Measurements from ENCODE around the gene IGFBP2.
A peak's percentile ranks its signal among the peaks of the same experiment; 100 is the strongest.

The IGFBP2 gene

DNA sequence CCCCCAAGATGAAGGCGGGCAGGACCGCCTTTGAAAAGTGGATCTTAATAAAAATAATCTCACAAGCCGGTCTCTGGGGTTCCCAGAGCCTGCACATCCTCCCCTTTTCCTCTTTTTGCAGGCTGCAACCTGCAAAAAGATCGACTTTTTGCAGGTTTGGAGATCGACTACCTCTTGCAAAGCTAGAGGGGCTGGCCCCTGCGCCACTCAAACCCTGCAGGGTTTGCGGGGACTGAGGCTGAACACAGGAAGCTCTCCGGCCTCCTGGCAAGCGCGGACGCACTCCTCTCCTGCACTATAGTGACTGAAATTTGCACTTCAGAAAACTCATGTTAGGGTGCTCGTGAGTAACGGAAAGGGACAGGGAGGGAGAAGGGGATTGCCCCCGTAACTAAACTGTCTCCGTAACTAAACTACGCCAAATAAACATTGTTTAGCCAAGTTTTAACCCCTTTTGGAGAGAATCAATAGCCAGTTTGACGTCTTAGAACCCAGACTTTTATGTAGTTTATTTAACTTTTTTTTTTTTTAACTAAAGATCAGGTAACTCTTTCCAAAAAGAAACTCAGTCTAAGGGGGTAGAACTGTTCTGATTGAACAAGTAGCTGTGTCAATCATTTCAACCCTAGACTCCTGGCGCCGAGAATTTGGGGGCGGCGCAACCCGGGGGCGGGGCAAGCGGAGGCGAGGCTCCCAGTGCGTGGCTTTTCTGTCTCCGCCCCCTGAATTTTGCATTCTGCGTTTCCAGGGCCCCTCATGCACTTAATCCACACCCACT lies 59.6 kb downstream of the IGFBP2 start:
- Histone ChIP-seq H3K9me3 (ENCODE audit: low read length) (no peaks in the 10 kb centered on the region), H3K27me3 (ENCODE audit: insufficient read depth, low read length) (no peaks in the 10 kb centered on the region), H3K36me3 (ENCODE audit: insufficient read depth, low read length) (peaks cover 3% of the 10 kb centered on the region), H3K4me1 (ENCODE audit: insufficient read depth, low read length) (peaks cover 63% of the 10 kb centered on the region), H3K4me3 (ENCODE audit: low read length) (peak overlapping the region; percentile 53), H2AFZ (ENCODE audit: low read depth, low read length) (peak overlapping the region; percentile 24)

DNA sequence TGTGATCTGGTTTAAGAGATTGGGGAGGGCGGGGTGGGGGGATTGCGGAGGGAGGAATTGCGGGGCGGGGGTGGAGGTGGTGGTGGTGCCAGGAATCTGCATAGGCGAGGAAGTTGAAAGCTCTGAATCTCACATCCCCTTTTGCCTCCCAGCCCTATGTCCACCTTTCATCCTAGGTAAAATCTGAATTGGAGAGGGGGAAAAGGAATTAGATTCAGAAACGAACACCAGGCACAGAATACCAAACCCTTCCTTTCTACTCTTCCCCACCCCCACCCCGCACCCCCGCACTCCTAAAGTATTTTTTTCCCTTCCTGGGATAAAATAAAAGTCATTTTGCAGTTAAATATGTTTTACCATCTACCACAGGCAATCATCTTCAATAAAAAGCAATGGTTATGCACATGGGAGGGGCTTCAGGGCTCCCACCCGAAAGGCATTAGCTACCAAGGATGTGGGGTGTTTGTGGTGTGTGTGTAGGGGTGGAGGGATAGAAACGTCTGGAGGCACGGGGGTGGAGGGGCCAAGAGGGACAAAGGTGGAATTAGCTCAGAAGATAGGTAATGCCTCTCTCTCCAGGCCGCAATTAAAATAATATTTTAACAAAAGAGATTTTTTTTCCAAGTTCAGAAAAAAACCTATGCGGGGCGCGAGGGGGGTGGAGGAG lies 60.3 kb downstream of the IGFBP2 start:
- Histone ChIP-seq H3K36me3 (ENCODE audit: insufficient read depth, low read length) (peaks cover 2% of the 10 kb centered on the region), H3K4me1 (ENCODE audit: insufficient read depth, low read length) (peaks cover 70% of the 10 kb centered on the region), H3K4me3 (ENCODE audit: low read length) (peak overlapping the region; percentile 53), H3K27me3 (ENCODE audit: insufficient read depth, low read length) (no peaks in the 10 kb centered on the region), H2AFZ (ENCODE audit: low read depth, low read length) (peak overlapping the region; percentile 81), H3K9me3 (ENCODE audit: low read length) (no peaks in the 10 kb centered on the region)

DNA sequence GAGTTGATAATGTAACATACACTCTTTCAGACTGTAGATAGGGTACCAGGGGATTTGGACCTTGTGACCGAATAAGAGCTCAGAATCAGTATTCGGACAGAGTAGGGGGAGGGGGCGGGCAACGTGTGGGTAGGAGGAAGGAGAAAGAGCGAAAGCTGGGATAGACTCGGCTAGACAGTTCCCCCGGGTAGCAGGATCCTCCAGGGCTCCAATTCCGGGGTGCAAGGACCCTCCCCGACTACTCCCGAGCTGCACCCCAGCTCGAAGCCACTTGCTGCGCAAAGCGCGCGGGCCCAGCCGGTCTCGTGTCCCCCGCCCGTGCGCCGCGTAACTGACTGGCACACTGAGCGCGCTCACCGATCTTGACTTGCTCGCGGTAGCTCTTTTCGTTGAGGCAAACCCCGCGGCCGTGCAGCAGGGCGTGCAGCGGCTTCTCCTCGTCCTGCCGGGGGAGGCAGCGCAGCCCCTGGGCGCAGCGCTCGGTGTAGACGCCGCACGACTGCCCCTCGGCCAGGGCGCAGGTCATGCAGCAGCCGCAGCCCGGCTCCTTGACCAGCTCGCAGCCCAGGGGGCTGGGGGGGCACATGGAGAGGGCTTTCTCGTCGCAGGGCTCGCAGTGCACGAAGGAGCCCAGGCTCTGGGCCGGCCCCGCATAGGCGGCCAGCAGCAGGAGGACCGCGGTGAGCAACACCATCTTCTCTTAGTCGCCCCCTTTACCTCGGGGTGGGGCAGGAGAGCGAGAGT lies 61.0 kb downstream of the IGFBP2 start:
- no peaks in the 10 kb centered on the region for H3K27me3 ChIP-seq (ENCODE audit: insufficient read depth, low read length)
- H3K4me1 ChIP-seq (ENCODE audit: insufficient read depth, low read length): peaks cover 75% of the 10 kb centered on the region
- peak overlapping the region; percentile 53 for H3K4me3 ChIP-seq (ENCODE audit: low read length)

DNA sequence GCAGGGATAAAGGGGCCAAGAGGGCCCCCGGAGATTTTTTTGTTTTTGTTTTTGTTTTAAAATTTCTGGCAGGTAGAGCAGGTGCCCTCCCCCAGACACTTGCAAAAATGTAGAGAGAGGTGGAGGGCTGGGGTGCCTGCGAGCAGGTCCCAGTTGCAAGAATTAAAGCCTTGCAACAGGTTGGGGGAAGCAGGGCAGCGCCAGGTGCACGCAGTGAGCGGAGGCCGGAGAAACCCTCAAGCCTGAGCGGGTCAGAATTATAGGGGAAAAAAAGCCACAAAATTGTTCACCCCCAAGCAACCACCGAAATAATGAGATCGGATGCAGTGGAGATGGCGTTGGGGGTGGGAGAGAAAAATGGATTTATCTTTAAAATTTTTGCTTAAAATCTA lies 61.6 kb downstream of the IGFBP2 start:
- peak overlapping the region; percentile 81 for H2AFZ ChIP-seq (ENCODE audit: low read depth, low read length)
- H3K9me3 ChIP-seq (ENCODE audit: low read length): no peaks in the 10 kb centered on the region
- H3K27me3 ChIP-seq (ENCODE audit: insufficient read depth, low read length): no peaks in the 10 kb centered on the region
- H3K4me1 ChIP-seq (ENCODE audit: insufficient read depth, low read length): peaks cover 75% of the 10 kb centered on the region
- peak overlapping the region; percentile 53 for H3K4me3 ChIP-seq (ENCODE audit: low read length)
- no peaks in the 10 kb centered on the region for H3K36me3 ChIP-seq (ENCODE audit: insufficient read depth, low read length)

More for the DNA sequence above, 61.0 kb downstream of the IGFBP2 start:
- no peaks in the 10 kb centered on the region for H3K9me3 ChIP-seq (ENCODE audit: low read length)
- peak overlapping the region; percentile 81 for H2AFZ ChIP-seq (ENCODE audit: low read depth, low read length)
- H3K36me3 ChIP-seq (ENCODE audit: insufficient read depth, low read length): no peaks in the 10 kb centered on the region

DNA sequence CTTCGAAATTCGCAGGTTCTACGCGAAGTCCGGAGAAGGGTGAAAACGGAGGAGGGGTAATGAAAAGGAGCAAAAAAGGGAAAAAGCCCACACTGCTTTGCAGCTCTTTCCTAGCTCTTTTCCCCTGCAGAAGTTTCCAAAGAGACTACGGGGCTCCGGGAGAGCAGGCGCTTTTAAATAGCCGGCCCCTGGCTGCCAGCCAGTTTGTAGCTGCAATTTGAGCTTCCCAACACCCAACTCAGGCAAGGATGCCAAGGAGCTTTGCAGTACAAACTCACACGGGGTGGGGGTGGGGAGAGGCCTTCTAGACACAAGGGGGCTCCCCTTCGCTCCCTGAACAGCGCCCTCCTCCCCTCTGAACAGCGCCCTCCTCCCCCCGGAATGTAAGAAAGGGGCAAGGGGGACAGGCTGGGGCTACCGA lies 62.2 kb downstream of the IGFBP2 start, which contains the start of gene IGFBP5:
Gene IGFBP5 (minus strand): TSS at position 149 of the 421 bp plus-strand sequence. CDS start 774 bp downstream, outside the sequence.
- H3K9me3 ChIP-seq (ENCODE audit: low read length): no peaks in the 10 kb centered on the region
- H2AFZ ChIP-seq (ENCODE audit: low read depth, low read length): peak within 1 kb of the TSS; percentile 81
- peak within 1 kb of the TSS; percentile 53 for H3K4me3 ChIP-seq (ENCODE audit: low read length)

DNA sequence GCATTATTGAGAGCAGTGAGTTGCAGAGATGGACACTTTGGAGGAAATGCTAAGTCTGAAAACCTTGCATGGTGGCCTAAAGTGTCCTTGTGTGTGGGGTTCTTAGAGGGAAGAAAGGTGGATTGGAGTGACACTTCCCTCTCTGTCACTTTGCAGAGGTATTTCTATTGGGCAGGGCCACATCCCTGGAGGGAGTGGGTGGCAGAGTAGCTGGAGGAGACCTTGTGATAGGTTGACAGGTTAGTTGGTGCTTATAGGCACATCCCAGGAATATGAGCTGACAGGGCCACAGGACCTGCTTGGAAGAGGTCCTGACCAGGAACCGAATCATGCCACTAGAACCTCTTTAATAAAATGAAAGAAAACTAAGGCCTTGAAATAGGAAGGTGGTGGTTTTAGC lies 63.1 kb downstream of the IGFBP2 start:
- Histone ChIP-seq H3K4me3 (ENCODE audit: low read length) (no peak overlapping the region), H3K4me1 (ENCODE audit: insufficient read depth, low read length) (peaks cover 63% of the 10 kb centered on the region), H3K27me3 (ENCODE audit: insufficient read depth, low read length) (no peaks in the 10 kb centered on the region), H3K9me3 (ENCODE audit: low read length) (no peaks in the 10 kb centered on the region), H3K36me3 (ENCODE audit: insufficient read depth, low read length) (no peaks in the 10 kb centered on the region), H2AFZ (ENCODE audit: low read depth, low read length) (no peak overlapping the region)

More for the DNA sequence above, 62.2 kb downstream of the IGFBP2 start, which contains the start of gene IGFBP5:
- Histone ChIP-seq H3K36me3 (ENCODE audit: insufficient read depth, low read length) (no peaks in the 10 kb centered on the region), H3K27me3 (ENCODE audit: insufficient read depth, low read length) (no peaks in the 10 kb centered on the region), H3K4me1 (ENCODE audit: insufficient read depth, low read length) (peaks cover 70% of the 10 kb centered on the region)

DNA sequence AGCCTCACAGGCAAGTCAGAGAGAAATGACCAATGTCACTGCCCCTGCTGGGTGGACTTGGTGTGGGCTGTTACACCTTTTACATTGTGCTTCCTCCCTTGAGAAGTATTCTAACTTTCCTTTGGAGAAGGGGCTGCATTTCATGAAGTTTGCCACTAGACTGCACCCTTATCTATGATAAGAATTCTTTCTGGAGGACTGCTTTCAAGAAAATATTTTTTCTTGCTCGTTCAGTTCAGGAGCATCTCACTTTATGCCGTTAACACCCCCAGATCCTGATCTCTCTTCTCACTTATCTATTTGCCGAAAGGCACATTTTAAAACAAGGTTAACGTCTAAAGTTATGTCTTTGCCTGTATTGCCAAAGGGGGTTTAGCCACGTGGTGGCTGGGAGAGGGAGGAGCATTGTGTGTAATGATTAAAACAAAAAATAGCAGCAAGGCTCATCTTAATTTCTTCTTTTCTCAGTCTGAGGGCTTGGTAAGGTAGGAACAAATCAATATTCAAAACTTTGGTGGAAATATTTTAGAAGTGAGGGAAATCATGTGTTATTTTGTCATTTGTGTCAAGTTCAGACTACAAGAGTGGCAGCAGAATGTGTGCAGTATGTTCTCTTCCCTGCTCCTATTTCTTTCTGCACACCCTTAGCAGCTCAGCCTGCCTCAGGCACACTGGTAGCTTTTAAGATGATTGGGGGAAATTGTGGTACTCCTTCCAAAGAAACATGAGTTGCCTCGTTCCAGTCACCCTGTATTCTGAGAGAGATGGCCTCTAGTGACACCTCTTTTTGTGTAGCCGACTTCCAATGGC lies 63.7 kb downstream of the IGFBP2 start:
- H3K4me1 ChIP-seq (ENCODE audit: insufficient read depth, low read length): peaks cover 58% of the 10 kb centered on the region
- no peaks in the 10 kb centered on the region for H3K36me3 ChIP-seq (ENCODE audit: insufficient read depth, low read length)
- no peak overlapping the region for H3K4me3 ChIP-seq (ENCODE audit: low read length)
- no peaks in the 10 kb centered on the region for H3K9me3 ChIP-seq (ENCODE audit: low read length)
- H2AFZ ChIP-seq (ENCODE audit: low read depth, low read length): no peak overlapping the region
- H3K27me3 ChIP-seq (ENCODE audit: insufficient read depth, low read length): no peaks in the 10 kb centered on the region

DNA sequence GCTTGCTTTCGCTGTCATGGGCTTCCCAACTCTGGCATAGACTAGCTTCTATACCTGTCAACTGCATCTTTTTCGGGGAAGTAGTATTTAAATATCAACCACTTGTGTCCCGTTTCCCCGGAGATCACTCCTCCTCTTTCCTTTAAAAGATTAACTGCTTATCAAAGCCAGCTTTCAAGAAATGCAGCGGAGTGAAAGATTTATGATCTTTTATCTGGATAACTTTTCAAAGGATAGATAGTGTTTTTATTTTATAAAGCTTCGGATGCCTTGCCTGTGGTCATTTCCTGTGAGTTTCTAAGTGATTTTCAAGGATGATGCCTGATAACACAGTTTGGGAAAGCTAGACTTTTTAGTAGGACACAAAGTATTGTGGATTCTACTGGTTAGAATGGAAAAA lies 65.1 kb downstream of the IGFBP2 start:
- H3K36me3 ChIP-seq (ENCODE audit: insufficient read depth, low read length): no peaks in the 10 kb centered on the region
- no peaks in the 10 kb centered on the region for H3K9me3 ChIP-seq (ENCODE audit: low read length)
- peaks cover 50% of the 10 kb centered on the region for H3K4me1 ChIP-seq (ENCODE audit: insufficient read depth, low read length)
- no peak overlapping the region for H2AFZ ChIP-seq (ENCODE audit: low read depth, low read length)
- no peaks in the 10 kb centered on the region for H3K27me3 ChIP-seq (ENCODE audit: insufficient read depth, low read length)
- no peak overlapping the region for H3K4me3 ChIP-seq (ENCODE audit: low read length)

DNA sequence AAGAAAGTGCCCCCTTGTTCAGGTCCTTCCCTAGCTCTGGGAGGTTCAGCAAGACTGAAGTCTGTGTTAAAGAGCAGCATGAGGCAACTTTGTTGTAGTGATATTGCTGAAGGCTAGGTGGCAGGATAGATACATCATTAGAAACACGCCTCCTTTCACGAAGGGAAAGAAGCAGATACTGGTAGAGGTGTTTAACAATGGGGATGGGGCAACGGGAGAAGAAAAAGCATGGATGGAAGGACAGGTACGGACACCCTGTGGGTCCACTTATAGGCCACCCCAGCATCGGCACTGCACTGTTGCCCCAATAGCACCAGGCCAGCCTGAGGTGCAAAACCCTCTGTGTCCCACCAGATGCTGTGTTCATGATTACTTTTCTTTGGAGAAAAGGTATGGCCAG lies 65.7 kb downstream of the IGFBP2 start:
- Histone ChIP-seq H3K4me3 (ENCODE audit: low read length) (no peak overlapping the region), H3K4me1 (ENCODE audit: insufficient read depth, low read length) (peaks cover 44% of the 10 kb centered on the region), H3K27me3 (ENCODE audit: insufficient read depth, low read length) (no peaks in the 10 kb centered on the region), H3K36me3 (ENCODE audit: insufficient read depth, low read length) (no peaks in the 10 kb centered on the region), H3K9me3 (ENCODE audit: low read length) (no peaks in the 10 kb centered on the region), H2AFZ (ENCODE audit: low read depth, low read length) (no peak overlapping the region)

DNA sequence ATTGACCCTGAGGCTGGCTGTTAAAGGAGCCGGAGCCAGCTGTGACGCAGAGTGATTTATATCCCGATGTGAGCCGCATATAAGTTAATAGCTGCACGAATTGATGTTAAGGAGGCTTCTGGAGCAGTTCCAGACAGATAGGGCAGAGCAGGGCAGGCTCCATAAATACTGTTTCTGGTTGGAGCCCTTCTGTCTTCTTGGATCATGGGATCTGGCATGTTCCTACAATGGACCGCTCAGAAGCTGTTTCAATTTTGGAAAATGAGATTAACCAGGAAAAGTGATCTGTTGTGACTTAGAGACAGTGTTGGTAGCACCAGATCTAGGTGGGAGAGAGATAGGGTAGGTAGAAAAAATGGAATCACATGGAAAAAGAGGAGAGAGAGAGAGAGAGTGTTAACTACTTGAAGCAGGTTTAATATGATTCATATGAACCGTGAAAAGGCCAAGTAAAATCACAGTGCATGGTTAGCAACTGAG lies 66.9 kb downstream of the IGFBP2 start:
- Histone ChIP-seq H3K9me3 (ENCODE audit: low read length) (no peaks in the 10 kb centered on the region), H2AFZ (ENCODE audit: low read depth, low read length) (no peak overlapping the region), H3K4me3 (ENCODE audit: low read length) (no peak overlapping the region), H3K4me1 (ENCODE audit: insufficient read depth, low read length) (peaks cover 38% of the 10 kb centered on the region), H3K27me3 (ENCODE audit: insufficient read depth, low read length) (no peaks in the 10 kb centered on the region), H3K36me3 (ENCODE audit: insufficient read depth, low read length) (no peaks in the 10 kb centered on the region)

DNA sequence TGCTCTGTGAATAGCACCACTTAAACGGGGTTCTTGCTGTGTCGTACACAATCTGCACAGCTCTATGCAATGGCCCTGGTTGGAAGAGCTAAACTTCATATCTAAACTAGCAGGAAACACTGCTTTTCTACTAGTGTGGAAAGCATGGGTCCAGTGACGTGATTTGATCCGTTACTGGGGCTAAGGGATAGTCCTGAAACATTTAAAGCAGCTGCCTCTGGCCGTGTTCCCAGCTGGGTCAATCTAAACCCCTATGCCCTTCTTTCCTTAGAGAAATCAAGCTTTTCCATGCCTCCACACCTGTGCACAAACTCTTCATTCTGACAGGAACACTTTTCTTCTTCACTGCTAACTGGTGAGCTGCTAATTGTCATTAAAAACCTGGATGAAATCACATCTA lies 67.6 kb downstream of the IGFBP2 start:
- H2AFZ ChIP-seq (ENCODE audit: low read depth, low read length): no peak overlapping the region
- H3K36me3 ChIP-seq (ENCODE audit: insufficient read depth, low read length): no peaks in the 10 kb centered on the region
- H3K27me3 ChIP-seq (ENCODE audit: insufficient read depth, low read length): no peaks in the 10 kb centered on the region
- H3K4me3 ChIP-seq (ENCODE audit: low read length): no peak overlapping the region
- peaks cover 31% of the 10 kb centered on the region for H3K4me1 ChIP-seq (ENCODE audit: insufficient read depth, low read length)
- no peaks in the 10 kb centered on the region for H3K9me3 ChIP-seq (ENCODE audit: low read length)

DNA sequence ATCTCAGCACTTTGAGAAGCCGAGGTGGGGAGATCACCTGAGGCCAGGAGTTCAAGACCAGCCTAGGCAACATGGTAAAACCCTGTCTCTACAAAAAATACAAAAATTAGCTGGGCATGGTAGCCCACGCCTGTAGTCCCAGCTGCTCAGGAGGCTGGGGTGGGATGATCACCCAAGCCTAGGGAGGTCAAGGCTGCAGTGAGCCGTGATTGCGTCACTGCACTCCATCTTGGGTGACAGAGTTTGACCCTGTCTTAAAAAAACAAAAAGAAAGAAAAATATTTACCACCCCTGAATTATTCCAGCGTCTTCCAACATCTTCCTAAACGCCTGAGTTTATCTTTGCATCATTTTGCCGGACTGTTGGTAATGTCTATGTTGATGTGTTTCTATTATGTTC lies 68.3 kb downstream of the IGFBP2 start:
- Histone ChIP-seq H3K9me3 (ENCODE audit: low read length) (no peaks in the 10 kb centered on the region), H3K36me3 (ENCODE audit: insufficient read depth, low read length) (no peaks in the 10 kb centered on the region), H3K4me1 (ENCODE audit: insufficient read depth, low read length) (peaks cover 24% of the 10 kb centered on the region), H2AFZ (ENCODE audit: low read depth, low read length) (no peak overlapping the region), H3K4me3 (ENCODE audit: low read length) (no peak overlapping the region), H3K27me3 (ENCODE audit: insufficient read depth, low read length) (no peaks in the 10 kb centered on the region)

Data from neuron (in vitro differentiated cells).